Choroid plexus epithelial cell (primary cell): Measurements from ENCODE around the gene FMNL2.
A peak's percentile ranks its signal among the peaks of the same experiment; 100 is the strongest.

Source experiments
- DNase-seq: peaks from one replicate; pipeline ENCODE4 v3.0.0-alpha.2; 2010; ENCODE audit warnings: low read depth
- H3K4me3 ChIP-seq: 2 replicates; pipeline ENCODE4 v1.5.1; 2011; ENCODE audit warnings: low read depth, mild to moderate bottlenecking, control low read depth, low read length, moderate library complexity
- CTCF ChIP-seq: conservative IDR thresholded peaks from 2 replicates; pipeline ENCODE4 v1.5.1; 2011; ENCODE audit warnings: low read depth, mild to moderate bottlenecking, control low read depth, inconsistent platforms, low read length, moderate library complexity

FMNL2 gene

DNA sequence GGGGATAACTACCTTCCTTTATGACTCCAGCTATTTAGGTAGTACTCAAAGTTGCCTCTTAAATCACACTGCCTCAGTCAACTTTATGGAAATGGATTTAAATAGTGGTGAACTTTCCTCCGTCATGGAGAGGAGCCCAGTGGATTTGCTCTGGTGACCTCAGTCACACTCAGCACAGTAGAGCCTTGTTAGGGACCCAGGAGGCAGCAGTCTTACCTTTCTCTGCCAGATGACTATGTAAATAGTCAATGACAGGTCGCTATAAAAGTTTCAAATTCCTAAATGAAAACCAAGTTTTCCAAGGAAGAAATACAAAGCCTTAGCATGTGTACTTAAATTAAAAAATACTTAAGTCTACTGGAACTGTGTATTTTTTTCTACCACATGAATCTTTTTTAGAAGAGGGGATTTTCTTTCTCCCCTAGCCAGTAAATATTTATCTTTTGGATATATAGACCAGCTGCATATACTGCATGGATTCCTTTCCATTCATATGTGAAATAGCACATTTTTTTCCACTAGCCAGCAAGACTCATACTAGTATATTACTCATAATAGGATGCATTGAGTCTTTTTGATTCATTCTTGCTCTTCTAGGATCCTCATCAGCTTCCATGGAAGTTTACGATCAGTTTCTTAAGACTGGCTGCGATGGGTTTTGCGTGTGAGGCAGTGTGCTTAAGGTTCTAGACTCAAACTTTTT, 147.1 kb downstream of the FMNL2 start:
- no peak for DNase-seq
- TF ChIP-seq CTCF, result no peak
- H3K4me3 ChIP-seq, result no peak overlapping the region

DNA sequence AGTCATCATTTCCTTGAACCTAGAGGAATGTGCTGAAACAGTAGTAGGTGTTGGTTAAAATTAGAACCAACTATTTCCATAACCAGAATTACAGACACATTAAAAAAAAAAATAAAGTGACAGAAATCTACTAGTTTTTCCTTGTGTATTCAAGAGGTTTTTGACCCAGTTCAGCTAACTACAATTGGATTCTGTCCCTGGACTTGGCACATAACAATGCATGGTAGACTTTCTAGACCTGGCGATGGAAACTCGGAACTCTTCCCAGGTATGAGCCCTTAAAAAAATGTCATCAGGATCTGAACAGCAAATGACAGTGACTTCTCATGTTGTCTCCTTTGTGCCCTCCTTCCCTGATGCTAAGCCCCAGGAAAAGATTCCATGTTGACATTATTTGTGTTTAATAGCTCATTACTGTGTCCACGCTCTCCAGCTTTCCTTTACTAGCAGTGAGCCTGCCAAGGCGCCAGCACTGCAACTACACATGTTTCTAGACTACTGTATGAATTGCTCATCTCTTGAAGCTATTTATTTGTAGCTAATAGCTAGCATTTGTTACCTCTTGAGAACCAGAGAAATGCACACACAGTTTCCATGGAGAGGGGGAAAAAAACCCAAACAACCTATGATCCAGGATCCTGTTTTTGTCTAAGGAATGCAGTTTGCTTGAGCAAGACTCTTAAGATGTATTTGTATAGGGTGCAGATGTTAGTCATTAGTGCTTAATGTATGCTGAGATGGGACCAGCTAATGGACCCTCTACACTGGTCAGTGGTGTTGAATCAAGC, 148.5 kb downstream of the FMNL2 start:
- peak; percentile 59 for DNase-seq
- no peak overlapping the region for H3K4me3 ChIP-seq
- TF ChIP-seq CTCF, result no peak

DNA sequence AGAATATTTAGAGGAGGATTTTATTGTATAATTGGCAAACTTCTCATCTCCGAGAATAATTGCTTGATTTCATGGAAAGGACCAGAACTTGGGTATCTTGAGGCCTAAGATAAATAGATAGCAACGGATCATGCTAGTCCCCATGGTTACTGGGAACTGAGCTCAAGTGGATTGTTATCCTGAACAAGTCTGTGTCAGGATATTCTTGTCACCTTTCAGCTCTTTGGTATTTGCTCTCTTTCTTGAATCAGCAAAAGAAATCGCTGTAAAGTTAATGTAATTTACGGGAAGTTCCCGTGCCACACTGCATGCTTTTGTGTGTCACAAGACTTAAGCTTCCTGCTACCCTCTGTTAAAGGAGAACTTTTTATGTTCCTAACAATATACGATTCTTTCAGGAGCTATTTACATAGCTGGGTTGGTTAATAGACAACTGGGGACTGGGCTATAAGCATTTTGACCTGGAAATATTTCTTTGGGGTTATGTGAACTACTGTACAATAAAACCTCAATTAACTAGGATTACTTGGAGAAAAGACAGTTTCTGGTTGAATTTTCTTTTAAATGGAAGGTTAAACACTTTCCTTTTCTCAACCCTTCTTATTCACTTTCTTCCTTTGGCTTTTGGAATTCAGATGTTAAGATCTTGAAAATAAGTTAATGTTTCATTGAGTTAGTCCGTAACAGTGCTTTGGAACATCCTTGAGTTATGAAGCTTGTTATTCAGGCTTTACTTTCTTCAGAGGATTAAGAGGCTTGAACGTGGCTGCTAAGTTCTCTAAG, 151.2 kb downstream of the FMNL2 start:
- no peak overlapping the region for H3K4me3 ChIP-seq

GRCh38 chr2:152486737-152487400, 151.9 kb downstream of the FMNL2 start:
- TF ChIP-seq CTCF, result no peak
- no peak for DNase-seq

More for the DNA sequence above, 151.2 kb downstream of the FMNL2 start:
- peak; percentile 72 for DNase-seq
- no peak for TF ChIP-seq CTCF

GRCh38 chr2:152488075-152488474, 153.1 kb downstream of the FMNL2 start:
- no peak for TF ChIP-seq CTCF
- DNase-seq, result peak; percentile 41
- no peak overlapping the region for H3K4me3 ChIP-seq

More at GRCh38 chr2:152486737-152487400, 151.9 kb downstream of the FMNL2 start:
- H3K4me3 ChIP-seq, result no peak overlapping the region

- DNase-seq, result no peak
- H3K4me3 ChIP-seq, result no peak overlapping the region
- no peak for TF ChIP-seq CTCF
These were observed 154.4 kb downstream of the FMNL2 start for GRCh38 chr2:152489364-152489763.
